Measurements from ENCODE around the gene CELF4. TPM values are rescaled to one million over a fixed set of nuclear protein-coding genes. Genes with fewer than 3 reads are reported as not detected.
A peak's percentile ranks its signal among the peaks of the same experiment; 100 is the strongest.

CELF4 gene
- total and polyA plus RNA-seq, 2 donors (not counting 1 experiment from before 2014, with no cell fraction given) = 0.17 TPM; not detected in 1

GRCh38 chr18:37405772-37406171 lies 159.8 kb downstream of the CELF4 start:
- Histone ChIP-seq H3K79me2 (ENCODE audit: control insufficient read depth, insufficient read depth, low read length) (no peaks in the 10 kb centered on the region), H2AFZ (ENCODE audit: low read length) (no peak overlapping the region), H3K9ac (ENCODE audit: insufficient read depth, low read length) (no peak overlapping the region), H4K20me1 (ENCODE audit: control insufficient read depth, extremely low read depth, insufficient read depth, low read length) (no peaks in the 10 kb centered on the region), H3K36me3 (ENCODE audit: control insufficient read depth, insufficient read depth, low read length) (no peaks in the 10 kb centered on the region), H3K4me3 (replicated peaks in 1 of 4; ENCODE audit: control extremely low read depth in 1 of 4, insufficient read depth in 1 of 4, low read depth in 3 of 4, low read length in 4 of 4) (no peak overlapping the region), H3K27me3 (ENCODE audit: control insufficient read depth, insufficient read depth, low read length) (no peaks in the 10 kb centered on the region), H3K27ac (ENCODE audit: insufficient read depth, low read length) (no peak overlapping the region), H3K4me1 (ENCODE audit: control insufficient read depth, extremely low read depth, insufficient read depth, low read length) (peaks cover 14% of the 10 kb centered on the region), H3K9me3 (ENCODE audit: control insufficient read depth, insufficient read depth, low read depth, low read length) (no peaks in the 10 kb centered on the region), H3K4me2 (ENCODE audit: extremely low read depth, insufficient read depth, low read length) (no peak overlapping the region)
- no peak for DNase-seq (ENCODE audit: low read depth in 2 of 2)
- TF ChIP-seq EZH2 (IDR thresholded peaks at IDR 0.05; ENCODE audit: low read length, missing control alignments) = no peak
- no peak for TF ChIP-seq CTCF (conservative IDR thresholded peaks at IDR 0.05 in 1 of 2, IDR thresholded peaks at IDR 0.05 in 1 of 2; ENCODE audit: low read depth in 1 of 2, low read length in 2 of 2)

- no peak overlapping the region for H3K4me2 ChIP-seq (ENCODE audit: extremely low read depth, insufficient read depth, low read length)
- H3K36me3 ChIP-seq (ENCODE audit: control insufficient read depth, insufficient read depth, low read length) = no peaks in the 10 kb centered on the region
- TF ChIP-seq EZH2 (IDR thresholded peaks at IDR 0.05; ENCODE audit: low read length, missing control alignments) (no peak), CTCF (conservative IDR thresholded peaks at IDR 0.05 in 1 of 2, IDR thresholded peaks at IDR 0.05 in 1 of 2; ENCODE audit: low read depth in 1 of 2, low read length in 2 of 2) (no peak)
- no peak overlapping the region for H2AFZ ChIP-seq (ENCODE audit: low read length)
- no peak overlapping the region for H3K9ac ChIP-seq (ENCODE audit: insufficient read depth, low read length)
- H3K27ac ChIP-seq (ENCODE audit: insufficient read depth, low read length) = no peak overlapping the region
- H3K4me3 ChIP-seq (replicated peaks in 1 of 4; ENCODE audit: control extremely low read depth in 1 of 4, insufficient read depth in 1 of 4, low read depth in 3 of 4, low read length in 4 of 4) = no peak overlapping the region
- no peaks in the 10 kb centered on the region for H3K27me3 ChIP-seq (ENCODE audit: control insufficient read depth, insufficient read depth, low read length)
- no peaks in the 10 kb centered on the region for H3K9me3 ChIP-seq (ENCODE audit: control insufficient read depth, insufficient read depth, low read depth, low read length)
- H3K79me2 ChIP-seq (ENCODE audit: control insufficient read depth, insufficient read depth, low read length) = no peaks in the 10 kb centered on the region
- peaks cover 14% of the 10 kb centered on the region for H3K4me1 ChIP-seq (ENCODE audit: control insufficient read depth, extremely low read depth, insufficient read depth, low read length)
- DNase-seq (ENCODE audit: low read depth in 2 of 2) = no peak
- no peaks in the 10 kb centered on the region for H4K20me1 ChIP-seq (ENCODE audit: control insufficient read depth, extremely low read depth, insufficient read depth, low read length)
These were observed 160.4 kb downstream of the CELF4 start for GRCh38 chr18:37405229-37405628.

- no peak overlapping the region for H3K9ac ChIP-seq (ENCODE audit: insufficient read depth, low read length)
- TF ChIP-seq EZH2 (IDR thresholded peaks at IDR 0.05; ENCODE audit: low read length, missing control alignments) (no peak), CTCF (conservative IDR thresholded peaks at IDR 0.05 in 1 of 2, IDR thresholded peaks at IDR 0.05 in 1 of 2; ENCODE audit: low read depth in 1 of 2, low read length in 2 of 2) (no peak)
- H3K36me3 ChIP-seq (ENCODE audit: control insufficient read depth, insufficient read depth, low read length) = no peaks in the 10 kb centered on the region
- peaks cover 14% of the 10 kb centered on the region for H3K4me1 ChIP-seq (ENCODE audit: control insufficient read depth, extremely low read depth, insufficient read depth, low read length)
- no peak overlapping the region for H3K4me2 ChIP-seq (ENCODE audit: extremely low read depth, insufficient read depth, low read length)
- no peaks in the 10 kb centered on the region for H3K79me2 ChIP-seq (ENCODE audit: control insufficient read depth, insufficient read depth, low read length)
- DNase-seq (ENCODE audit: low read depth in 2 of 2) = no peak
- H4K20me1 ChIP-seq (ENCODE audit: control insufficient read depth, extremely low read depth, insufficient read depth, low read length) = no peaks in the 10 kb centered on the region
- H3K27me3 ChIP-seq (ENCODE audit: control insufficient read depth, insufficient read depth, low read length) = no peaks in the 10 kb centered on the region
- H3K4me3 ChIP-seq (replicated peaks in 1 of 4; ENCODE audit: control extremely low read depth in 1 of 4, insufficient read depth in 1 of 4, low read depth in 3 of 4, low read length in 4 of 4) = no peak overlapping the region
- H2AFZ ChIP-seq (ENCODE audit: low read length) = peak overlapping the region; percentile 6
- H3K9me3 ChIP-seq (ENCODE audit: control insufficient read depth, insufficient read depth, low read depth, low read length) = no peaks in the 10 kb centered on the region
- no peak overlapping the region for H3K27ac ChIP-seq (ENCODE audit: insufficient read depth, low read length)
These were observed 161.8 kb downstream of the CELF4 start for GRCh38 chr18:37403788-37404187.
